H1 (cell line): ENCODE data around the gene ACP4. TPM values are rescaled to one million over a fixed set of nuclear protein-coding genes. Genes with fewer than 3 reads are reported as not detected.

Source experiments
- CHD7 ChIP-seq: fragments of 300-600 bp; sonication (generic); IDR thresholded peaks from 2 replicates; pipeline ENCODE4 v1.7.1; 2012; ENCODE audit warnings: low read length, moderate library complexity, mild to moderate bottlenecking, inconsistent platforms; ENCODE audit not compliant: insufficient replicate concordance
- EP300 ChIP-seq, 2 experiments: IDR thresholded peaks; 1 replicate in 1 of 2; 2 replicates in 1 of 2; pipeline ENCODE4 v1.6.1; 2011 to 2012; ENCODE audit warnings: low read depth in 2 of 2, low read length in 2 of 2, mild to moderate bottlenecking in 2 of 2, borderline replicate concordance in 1 of 2, inconsistent platforms in 1 of 2, moderate library complexity in 1 of 2
- TAF1 ChIP-seq: IDR thresholded peaks from 2 replicates; pipeline ENCODE4 v1.6.1; 2011; ENCODE audit warnings: mild to moderate bottlenecking, low read depth, low read length
- polyA plus RNA-seq, 7 experiments: library from polyadenylated mRNA; depleted of rRNA in 3 of 7; stranded (reverse) in 5 of 7; unstranded in 2 of 7; fragments of >200 nt in 5 of 7; fragments of 200-250 nt in 2 of 7; gene quantifications; 1 replicate in 5 of 7; 2 replicates in 1 of 7; 4 replicates in 1 of 7; pipeline versions ENCODE4 v1.2.1 to v1.2.3, GENCODE V29; 2011 to 2013; ENCODE audit warnings: missing spikeins in 2 of 7, mixed read lengths in 2 of 7
- total RNA-seq: library from RNA; stranded (reverse); fragmentation: NEBNext Ultra II Directional; extraction: Animal tissue kit (Norgen Biotek cat#: 25700); gene quantifications from 2 replicates; pipeline ENCODE4 v1.2.1, GENCODE V29; 2021

The ACP4 gene
- total and polyA plus RNA-seq, 2 of the 8 experiments (the other 6 are each of a cell fraction or from before 2014, with no cell fraction given): not detected

GRCh38 chr19:50843701-50844221 is 53.5 kb downstream of the ACP4 start (continued):
- no peak for TF ChIP-seq CHD7
- TF ChIP-seq TAF1: no peak
- TF ChIP-seq EP300 (IDR thresholded peaks at IDR 0.05; ENCODE audit: borderline replicate concordance in 1 of 2, low read depth in 2 of 2, low read length in 2 of 2): no peak
- TF ChIP-seq, all 59 proteins: peak for 0
